Liver (tissue), 9 donors: Measurements from ENCODE around the gene MAGI1. TPM values are rescaled to one million over a fixed set of nuclear protein-coding genes. Genes with fewer than 3 reads are reported as not detected.

Experiments
- DNase-seq: peaks from one replicate; pipeline ENCODE4 v3.0.0-alpha.2; 2017; ENCODE audit warnings: low spot score
- H3K27ac ChIP-seq, 2 donors: one replicate each; pipeline ENCODE4 v1.7.0; 2013; ENCODE audit warnings: inconsistent platforms in 2 of 2, low read length in 2 of 2, control low read depth in 1 of 2, low read depth in 1 of 2, mild to moderate bottlenecking in 1 of 2
- H3K27me3 ChIP-seq, 4 donors: one replicate each; pipeline versions ENCODE4 v1.6.1 to v1.7.0; 2013; ENCODE audit warnings: low read length in 3 of 4, inconsistent platforms in 1 of 4, mild to moderate bottlenecking in 1 of 4, moderate library complexity in 1 of 4; ENCODE audit not compliant: control insufficient read depth in 4 of 4, insufficient read depth in 4 of 4
- H3K36me3 ChIP-seq, 4 donors: one replicate each; pipeline versions ENCODE4 v1.6.1 to v1.7.0; 2013; ENCODE audit warnings: low read length in 3 of 4, mild to moderate bottlenecking in 3 of 4, low read depth in 1 of 4, moderate library complexity in 1 of 4; ENCODE audit not compliant: control insufficient read depth in 4 of 4, insufficient read depth in 3 of 4
- H3K4me1 ChIP-seq, 4 donors: one replicate each; pipeline versions ENCODE4 v1.6.1 to v1.7.0; 2013; ENCODE audit warnings: low read length in 3 of 4, mild to moderate bottlenecking in 3 of 4, moderate library complexity in 1 of 4; ENCODE audit not compliant: control insufficient read depth in 4 of 4, insufficient read depth in 4 of 4
- H3K4me3 ChIP-seq, 3 donors: one replicate each; pipeline versions ENCODE4 v1.6.1 to v1.7.0; 2013; ENCODE audit warnings: low read length in 3 of 3, control low read depth in 1 of 3, low read depth in 1 of 3, mild to moderate bottlenecking in 1 of 3
- H3K9ac ChIP-seq, 2 donors: one replicate each; pipeline ENCODE4 v1.7.0; 2013; ENCODE audit warnings: low read length in 2 of 2, mild to moderate bottlenecking in 2 of 2, moderate library complexity in 2 of 2, control low read depth in 1 of 2, low read depth in 1 of 2
- H3K9me3 ChIP-seq, 4 donors: one replicate each; pipeline versions ENCODE4 v1.6.1 to v1.7.0; 2013; ENCODE audit warnings: low read length in 3 of 4; ENCODE audit not compliant: control insufficient read depth in 4 of 4
- EGR1 ChIP-seq, 2 donors: IDR thresholded peaks; 2 replicates each; pipeline ENCODE4 v1.6.1; 2016 to 2018; ENCODE audit warnings: antibody characterized with exemption in 2 of 2, low read depth in 2 of 2
- FOXA1 ChIP-seq: IDR thresholded peaks from 2 replicates; pipeline ENCODE4 v1.6.1; 2016; ENCODE audit warnings: antibody characterized with exemption
- FOXA2 ChIP-seq: IDR thresholded peaks from 2 replicates; pipeline ENCODE4 v1.6.1; 2016; ENCODE audit warnings: antibody characterized with exemption
- HNF4A ChIP-seq, 2 donors: conservative IDR thresholded peaks; 2 replicates each; pipeline ENCODE4 v1.6.1; 2016; ENCODE audit warnings: antibody characterized with exemption in 2 of 2, mild to moderate bottlenecking in 2 of 2
- HNF4G ChIP-seq: IDR thresholded peaks from 2 replicates; pipeline ENCODE4 v1.6.1; 2016; ENCODE audit warnings: antibody characterized with exemption
- JUND ChIP-seq, 2 donors: IDR thresholded peaks; 2 replicates each; pipeline ENCODE4 v1.6.1; 2016; ENCODE audit warnings: antibody characterized with exemption in 2 of 2
- NR2F2 ChIP-seq: IDR thresholded peaks from 2 replicates; pipeline ENCODE4 v1.6.1; 2016; ENCODE audit warnings: antibody characterized with exemption
- RAD21 ChIP-seq, 2 donors: IDR thresholded peaks; 2 replicates each; pipeline ENCODE4 v1.6.1; 2016; ENCODE audit warnings: antibody characterized with exemption in 2 of 2, mild to moderate bottlenecking in 2 of 2
- RXRA ChIP-seq, 2 donors: IDR thresholded peaks; 2 replicates each; pipeline ENCODE4 v1.6.1; 2017 to 2018; ENCODE audit warnings: antibody characterized with exemption in 2 of 2, mild to moderate bottlenecking in 1 of 2
- SP1 ChIP-seq: IDR thresholded peaks from 2 replicates; pipeline ENCODE4 v1.6.1; 2018; ENCODE audit warnings: antibody characterized with exemption, mild to moderate bottlenecking
- TAF1 ChIP-seq: conservative IDR thresholded peaks from 2 replicates; pipeline ENCODE4 v1.6.1; 2016; ENCODE audit warnings: antibody characterized with exemption, mild to moderate bottlenecking
- YY1 ChIP-seq: IDR thresholded peaks from 2 replicates; pipeline ENCODE4 v1.6.1; 2016; ENCODE audit warnings: antibody characterized with exemption, mild to moderate bottlenecking
- WGBS: extraction: QIAGEN DNeasy Blood & Tissue Kit; methylation state at CpG from one replicate; pipeline ENCODE4 v1.1.7; 2013; 5-methylcytosine and 5-hydroxymethylcytosine counted together
- polyA plus RNA-seq, 2 donors: library from polyadenylated mRNA; stranded (reverse) in 1 of 2; unstranded in 1 of 2; fragments of 200-250 nt in 1 of 2; fragments of >200 nt in 1 of 2; fragmentation: Nextera tagmentation in 1 of 2; extraction: Ambion mirVana in 1 of 2; gene quantifications; one replicate each; pipeline versions ENCODE4 v1.2.1 to v1.2.3, GENCODE V29; 2013 to 2015
- total RNA-seq, 2 donors: library from RNA; depleted of rRNA; stranded (reverse); fragments of >200 nt; gene quantifications; one replicate each; pipeline ENCODE4 v1.2.3, GENCODE V29; 2014
- TF ChIP-seq, protein P1 (sequence below): fragments of 150-350 bp; IDR thresholded peaks from 2 replicates; pipeline ENCODE4 v1.5.1; 2017; ENCODE audit warnings: improper control_type of control experiment, low read depth, low read length; ENCODE audit not compliant: missing input control
- TF ChIP-seq, protein P2 (sequence below): IDR thresholded peaks from 2 replicates; pipeline ENCODE4 v1.6.1; 2016; ENCODE audit warnings: antibody characterized with exemption
- TF ChIP-seq, protein P3 (sequence below): IDR thresholded peaks from 2 replicates; pipeline ENCODE4 v1.6.1; 2016; ENCODE audit warnings: antibody characterized with exemption
- TF ChIP-seq, protein P4 (sequence below): IDR thresholded peaks from 2 replicates; pipeline ENCODE4 v1.6.1; 2016; ENCODE audit warnings: antibody characterized with exemption, mild to moderate bottlenecking
- donor health status: healthy.
- donor health status: healthy.
- donor health status: healthy.
- donor health status: healthy.
- donor health status: healthy.

The MAGI1 gene
- total and polyA plus RNA-seq, 4 donors, result 9.6 to 68.8 (median 14.0) TPM

DNA sequence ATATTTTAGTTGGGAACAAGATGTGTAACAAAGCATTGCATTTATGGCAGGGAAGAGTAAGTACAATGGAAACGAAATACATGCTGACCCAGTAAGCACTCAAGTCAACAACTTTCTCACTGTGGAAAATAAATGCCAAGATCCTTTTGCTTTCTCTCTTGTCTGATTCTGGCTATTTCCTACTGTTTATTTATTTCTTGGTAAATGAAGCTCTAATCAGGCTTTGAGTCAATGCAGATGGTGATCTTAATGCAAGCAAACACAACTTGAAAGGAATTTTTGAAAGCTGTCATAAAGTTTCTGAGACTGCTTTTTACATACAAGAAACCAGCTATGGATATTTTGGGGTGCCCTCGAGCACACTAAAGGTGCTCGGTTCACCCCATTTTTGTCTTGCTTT lies 624.8 kb downstream of the MAGI1 start:
- no peaks in the 10 kb centered on the region for H3K9me3 ChIP-seq
- no peak for DNase-seq
- H3K4me1 ChIP-seq, result peaks cover 0 to 3% (median 0%) of the 10 kb centered on the region in 4 donors
- no peak overlapping the region for H3K4me3 ChIP-seq
- no peak for TF ChIP-seq FOXA2
- TF ChIP-seq TAF1, result no peak
- TF ChIP-seq, protein P1, sequence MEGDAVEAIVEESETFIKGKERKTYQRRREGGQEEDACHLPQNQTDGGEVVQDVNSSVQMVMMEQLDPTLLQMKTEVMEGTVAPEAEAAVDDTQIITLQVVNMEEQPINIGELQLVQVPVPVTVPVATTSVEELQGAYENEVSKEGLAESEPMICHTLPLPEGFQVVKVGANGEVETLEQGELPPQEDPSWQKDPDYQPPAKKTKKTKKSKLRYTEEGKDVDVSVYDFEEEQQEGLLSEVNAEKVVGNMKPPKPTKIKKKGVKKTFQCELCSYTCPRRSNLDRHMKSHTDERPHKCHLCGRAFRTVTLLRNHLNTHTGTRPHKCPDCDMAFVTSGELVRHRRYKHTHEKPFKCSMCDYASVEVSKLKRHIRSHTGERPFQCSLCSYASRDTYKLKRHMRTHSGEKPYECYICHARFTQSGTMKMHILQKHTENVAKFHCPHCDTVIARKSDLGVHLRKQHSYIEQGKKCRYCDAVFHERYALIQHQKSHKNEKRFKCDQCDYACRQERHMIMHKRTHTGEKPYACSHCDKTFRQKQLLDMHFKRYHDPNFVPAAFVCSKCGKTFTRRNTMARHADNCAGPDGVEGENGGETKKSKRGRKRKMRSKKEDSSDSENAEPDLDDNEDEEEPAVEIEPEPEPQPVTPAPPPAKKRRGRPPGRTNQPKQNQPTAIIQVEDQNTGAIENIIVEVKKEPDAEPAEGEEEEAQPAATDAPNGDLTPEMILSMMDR, result no peak
- TF ChIP-seq, protein P2, sequence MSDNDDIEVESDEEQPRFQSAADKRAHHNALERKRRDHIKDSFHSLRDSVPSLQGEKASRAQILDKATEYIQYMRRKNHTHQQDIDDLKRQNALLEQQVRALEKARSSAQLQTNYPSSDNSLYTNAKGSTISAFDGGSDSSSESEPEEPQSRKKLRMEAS, result no peak
- TF ChIP-seq, protein P3, sequence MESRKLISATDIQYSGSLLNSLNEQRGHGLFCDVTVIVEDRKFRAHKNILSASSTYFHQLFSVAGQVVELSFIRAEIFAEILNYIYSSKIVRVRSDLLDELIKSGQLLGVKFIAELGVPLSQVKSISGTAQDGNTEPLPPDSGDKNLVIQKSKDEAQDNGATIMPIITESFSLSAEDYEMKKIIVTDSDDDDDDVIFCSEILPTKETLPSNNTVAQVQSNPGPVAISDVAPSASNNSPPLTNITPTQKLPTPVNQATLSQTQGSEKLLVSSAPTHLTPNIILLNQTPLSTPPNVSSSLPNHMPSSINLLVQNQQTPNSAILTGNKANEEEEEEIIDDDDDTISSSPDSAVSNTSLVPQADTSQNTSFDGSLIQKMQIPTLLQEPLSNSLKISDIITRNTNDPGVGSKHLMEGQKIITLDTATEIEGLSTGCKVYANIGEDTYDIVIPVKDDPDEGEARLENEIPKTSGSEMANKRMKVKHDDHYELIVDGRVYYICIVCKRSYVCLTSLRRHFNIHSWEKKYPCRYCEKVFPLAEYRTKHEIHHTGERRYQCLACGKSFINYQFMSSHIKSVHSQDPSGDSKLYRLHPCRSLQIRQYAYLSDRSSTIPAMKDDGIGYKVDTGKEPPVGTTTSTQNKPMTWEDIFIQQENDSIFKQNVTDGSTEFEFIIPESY, result no peak
- TF ChIP-seq NR2F2, result no peak
- TF ChIP-seq, protein P4, sequence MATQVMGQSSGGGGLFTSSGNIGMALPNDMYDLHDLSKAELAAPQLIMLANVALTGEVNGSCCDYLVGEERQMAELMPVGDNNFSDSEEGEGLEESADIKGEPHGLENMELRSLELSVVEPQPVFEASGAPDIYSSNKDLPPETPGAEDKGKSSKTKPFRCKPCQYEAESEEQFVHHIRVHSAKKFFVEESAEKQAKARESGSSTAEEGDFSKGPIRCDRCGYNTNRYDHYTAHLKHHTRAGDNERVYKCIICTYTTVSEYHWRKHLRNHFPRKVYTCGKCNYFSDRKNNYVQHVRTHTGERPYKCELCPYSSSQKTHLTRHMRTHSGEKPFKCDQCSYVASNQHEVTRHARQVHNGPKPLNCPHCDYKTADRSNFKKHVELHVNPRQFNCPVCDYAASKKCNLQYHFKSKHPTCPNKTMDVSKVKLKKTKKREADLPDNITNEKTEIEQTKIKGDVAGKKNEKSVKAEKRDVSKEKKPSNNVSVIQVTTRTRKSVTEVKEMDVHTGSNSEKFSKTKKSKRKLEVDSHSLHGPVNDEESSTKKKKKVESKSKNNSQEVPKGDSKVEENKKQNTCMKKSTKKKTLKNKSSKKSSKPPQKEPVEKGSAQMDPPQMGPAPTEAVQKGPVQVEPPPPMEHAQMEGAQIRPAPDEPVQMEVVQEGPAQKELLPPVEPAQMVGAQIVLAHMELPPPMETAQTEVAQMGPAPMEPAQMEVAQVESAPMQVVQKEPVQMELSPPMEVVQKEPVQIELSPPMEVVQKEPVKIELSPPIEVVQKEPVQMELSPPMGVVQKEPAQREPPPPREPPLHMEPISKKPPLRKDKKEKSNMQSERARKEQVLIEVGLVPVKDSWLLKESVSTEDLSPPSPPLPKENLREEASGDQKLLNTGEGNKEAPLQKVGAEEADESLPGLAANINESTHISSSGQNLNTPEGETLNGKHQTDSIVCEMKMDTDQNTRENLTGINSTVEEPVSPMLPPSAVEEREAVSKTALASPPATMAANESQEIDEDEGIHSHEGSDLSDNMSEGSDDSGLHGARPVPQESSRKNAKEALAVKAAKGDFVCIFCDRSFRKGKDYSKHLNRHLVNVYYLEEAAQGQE, result no peak
- TF ChIP-seq RAD21 (IDR thresholded peaks at IDR 0.05), result no peak
- TF ChIP-seq HNF4A (conservative IDR thresholded peaks at IDR 0.05), result no peak
- TF ChIP-seq YY1, result no peak
- TF ChIP-seq RXRA (IDR thresholded peaks at IDR 0.05), result no peak
- TF ChIP-seq EGR1 (IDR thresholded peaks at IDR 0.05; ENCODE audit: low read depth in 2 of 2), result no peak
- no peak overlapping the region for H3K27ac ChIP-seq
- peaks cover 0 to 2% (median 0%) of the 10 kb centered on the region in 4 donors for H3K36me3 ChIP-seq
- H3K9ac ChIP-seq, result no peak overlapping the region
- no peaks in the 10 kb centered on the region for H3K27me3 ChIP-seq
- 87% methylated on average over 3 of the region's 3 CpGs for WGBS

DNA sequence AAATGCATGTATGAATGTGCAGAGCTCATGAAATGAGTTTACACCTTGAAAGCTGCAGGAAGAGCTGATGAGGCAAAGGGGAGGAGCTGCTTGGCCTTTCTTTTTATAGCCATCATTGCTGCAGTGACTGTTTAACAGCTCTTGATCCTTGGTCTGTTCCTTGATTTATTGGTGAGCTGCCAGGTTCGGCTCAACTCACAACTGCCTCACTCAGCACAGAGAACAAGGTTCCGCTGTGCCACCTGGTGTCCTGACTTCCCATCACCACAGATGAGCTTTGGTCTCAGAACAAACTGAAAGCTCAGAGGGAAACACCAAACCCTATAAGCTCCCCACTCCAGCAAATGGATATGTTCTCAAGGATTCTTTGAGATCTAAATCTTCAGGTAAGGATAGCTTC lies 626.1 kb downstream of the MAGI1 start:
- Histone ChIP-seq H3K4me1 (peaks cover 0 to 3% (median 0%) of the 10 kb centered on the region in 4 donors), H3K9me3 (no peaks in the 10 kb centered on the region), H3K9ac (no peak overlapping the region), H3K27me3 (no peaks in the 10 kb centered on the region), H3K4me3 (no peak overlapping the region), H3K36me3 (peaks cover 0 to 2% (median 0%) of the 10 kb centered on the region in 4 donors), H3K27ac (no peak overlapping the region)
- WGBS, result 22% methylated on average over 2 of the region's 2 CpGs
- DNase-seq, result no peak
- TF ChIP-seq JUND (IDR thresholded peaks at IDR 0.05) (peak in 1 of 2 donors; percentile 19), TAF1 (no peak), RAD21 (IDR thresholded peaks at IDR 0.05) (peak; percentile 72 to 79), SP1 (peak; percentile 18), HNF4A (conservative IDR thresholded peaks at IDR 0.05) (peak; percentile 38 to 46), HNF4G (peak; percentile 9), NR2F2 (no peak), FOXA1 (no peak), FOXA2 (no peak)
- TF ChIP-seq, protein P3, result no peak
- TF ChIP-seq, protein P1, result peak; percentile 30
